ENCODE measurements around the gene S100A3. TPM values are rescaled to one million over a fixed set of nuclear protein-coding genes. Genes with fewer than 3 reads are reported as not detected.
A peak's percentile ranks its signal among the peaks of the same experiment; 100 is the strongest.

Gene S100A3
- total and polyA plus RNA-seq, 12 donors: 0.30 to 6.3 (median 2.5) TPM; not detected in 6

DNA sequence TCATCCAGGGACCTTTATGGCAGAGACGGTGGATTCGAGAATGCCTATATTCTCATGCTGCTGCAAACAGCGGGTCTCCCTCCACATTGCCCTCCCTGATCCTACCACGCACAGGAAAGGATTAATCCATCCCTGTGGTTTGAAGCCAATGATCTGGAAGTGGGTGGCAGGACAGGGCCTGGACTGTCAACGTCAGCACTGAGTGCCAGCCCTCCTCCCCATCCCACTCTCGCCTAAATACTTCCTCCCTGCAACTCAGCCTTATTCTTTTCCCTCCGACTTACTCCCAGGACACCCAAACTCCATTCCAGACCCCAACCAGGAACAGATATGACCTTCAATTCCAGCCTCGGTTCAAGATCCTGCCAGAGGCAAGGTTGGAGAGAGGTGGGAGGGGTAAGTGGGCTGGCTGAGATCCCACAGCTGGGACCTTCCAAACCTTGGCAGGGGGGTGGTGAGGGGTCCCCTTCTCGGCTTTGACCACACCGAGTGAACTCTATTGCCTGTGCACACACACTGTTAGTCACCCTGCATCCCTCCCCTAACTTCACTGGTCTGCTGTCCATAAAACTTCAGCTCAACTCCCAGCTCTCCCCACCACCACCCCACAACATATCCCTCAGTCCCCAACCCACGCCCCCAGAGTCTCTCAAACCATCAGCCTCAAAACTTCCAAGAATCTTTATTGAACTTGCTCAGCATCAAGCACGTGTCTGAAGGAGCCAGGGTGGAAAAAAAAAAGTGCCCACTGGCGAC lies 5.9 kb downstream of the S100A3 start:
- WGBS, 2 donors: 81 to 85% methylated on average over 13 of the region's 13 CpGs
- Histone ChIP-seq H3K4me3 (peak overlapping the region in 1 of 10 donors; percentile 54), H3K36me3 (peaks cover 0 to 12% (median 0%) of the 10 kb centered on the region in 9 donors), H3K4me1 (peaks cover 15 to 94% (median 27%) of the 10 kb centered on the region in 9 donors), H3K27me3 (no peaks in the 10 kb centered on the region), H3K27ac (peak overlapping the region in 3 of 10 donors; percentile 1 to 84 (median 22)), H3K9me3 (no peaks in the 10 kb centered on the region)
- intact Hi-C loops (cut with DNase I): no loop called here
- TF ChIP-seq, protein P1, sequence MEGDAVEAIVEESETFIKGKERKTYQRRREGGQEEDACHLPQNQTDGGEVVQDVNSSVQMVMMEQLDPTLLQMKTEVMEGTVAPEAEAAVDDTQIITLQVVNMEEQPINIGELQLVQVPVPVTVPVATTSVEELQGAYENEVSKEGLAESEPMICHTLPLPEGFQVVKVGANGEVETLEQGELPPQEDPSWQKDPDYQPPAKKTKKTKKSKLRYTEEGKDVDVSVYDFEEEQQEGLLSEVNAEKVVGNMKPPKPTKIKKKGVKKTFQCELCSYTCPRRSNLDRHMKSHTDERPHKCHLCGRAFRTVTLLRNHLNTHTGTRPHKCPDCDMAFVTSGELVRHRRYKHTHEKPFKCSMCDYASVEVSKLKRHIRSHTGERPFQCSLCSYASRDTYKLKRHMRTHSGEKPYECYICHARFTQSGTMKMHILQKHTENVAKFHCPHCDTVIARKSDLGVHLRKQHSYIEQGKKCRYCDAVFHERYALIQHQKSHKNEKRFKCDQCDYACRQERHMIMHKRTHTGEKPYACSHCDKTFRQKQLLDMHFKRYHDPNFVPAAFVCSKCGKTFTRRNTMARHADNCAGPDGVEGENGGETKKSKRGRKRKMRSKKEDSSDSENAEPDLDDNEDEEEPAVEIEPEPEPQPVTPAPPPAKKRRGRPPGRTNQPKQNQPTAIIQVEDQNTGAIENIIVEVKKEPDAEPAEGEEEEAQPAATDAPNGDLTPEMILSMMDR (IDR thresholded peaks at IDR 0.05): no peak
- ATAC-seq: no peak
- no peak for DNase-seq

DNA sequence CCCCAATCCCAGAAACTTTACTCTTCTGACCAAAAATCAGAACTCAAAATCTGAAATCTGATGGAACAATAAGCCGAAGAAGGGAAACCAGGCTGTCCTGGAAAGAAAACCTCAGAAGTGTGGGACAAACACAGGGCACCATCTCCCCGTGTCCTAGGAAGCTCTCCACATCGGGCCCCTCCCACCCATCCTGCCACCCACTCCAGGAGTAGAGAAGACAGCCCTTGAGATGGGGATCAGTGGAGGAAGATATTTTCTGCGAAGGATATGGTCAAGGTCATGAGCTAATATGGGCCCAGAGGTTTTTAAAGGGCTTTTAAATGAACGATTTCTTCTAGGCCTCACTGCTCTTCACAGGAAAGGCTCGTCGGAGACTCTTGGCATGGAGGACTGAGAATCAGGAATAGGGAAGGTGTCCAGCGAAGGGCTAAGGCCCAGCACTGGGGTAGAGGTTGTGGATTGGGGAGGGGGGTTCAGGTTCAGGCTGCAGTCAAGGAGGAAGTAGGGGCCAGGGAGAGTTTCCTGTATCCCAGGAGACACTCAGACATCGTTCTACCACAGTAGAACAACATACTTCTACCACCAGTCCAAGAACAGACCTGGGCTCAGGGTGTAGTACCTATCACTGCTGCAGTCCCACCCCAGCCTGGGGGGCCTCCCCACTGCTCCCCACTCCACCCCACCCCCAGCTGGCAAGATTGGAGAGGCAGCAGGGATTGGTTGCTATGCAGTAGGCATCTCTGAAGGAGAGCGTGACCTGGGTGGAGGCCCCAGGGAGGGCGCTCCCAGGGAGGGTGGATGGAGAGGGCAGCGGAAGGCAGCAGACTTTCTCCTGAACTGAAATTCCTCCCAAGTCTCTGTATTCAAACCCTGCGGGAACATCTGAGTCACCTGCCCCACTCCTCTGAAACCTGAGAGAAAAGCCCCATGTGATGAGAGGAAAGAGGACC lies 7.1 kb downstream of the S100A3 start:
- H3K27me3 ChIP-seq: no peaks in the 10 kb centered on the region
- TF ChIP-seq, protein P1 (IDR thresholded peaks at IDR 0.05): no peak
- ATAC-seq (no peak), DNase-seq (no peak)
- intact Hi-C loops (cut with DNase I): no loop called here
- no peaks in the 10 kb centered on the region for H3K9me3 ChIP-seq
- H3K4me3 ChIP-seq: no peak overlapping the region
- H3K36me3 ChIP-seq: peaks cover 0 to 12% (median 0%) of the 10 kb centered on the region in 9 donors
- WGBS, 2 donors: 75 to 79% methylated on average over 13 of the region's 13 CpGs
- H3K4me1 ChIP-seq: peaks cover 12 to 86% (median 23%) of the 10 kb centered on the region in 9 donors
- H3K27ac ChIP-seq: peak overlapping the region in 5 of 10 donors; percentile 9 to 84 (median 42)

DNA sequence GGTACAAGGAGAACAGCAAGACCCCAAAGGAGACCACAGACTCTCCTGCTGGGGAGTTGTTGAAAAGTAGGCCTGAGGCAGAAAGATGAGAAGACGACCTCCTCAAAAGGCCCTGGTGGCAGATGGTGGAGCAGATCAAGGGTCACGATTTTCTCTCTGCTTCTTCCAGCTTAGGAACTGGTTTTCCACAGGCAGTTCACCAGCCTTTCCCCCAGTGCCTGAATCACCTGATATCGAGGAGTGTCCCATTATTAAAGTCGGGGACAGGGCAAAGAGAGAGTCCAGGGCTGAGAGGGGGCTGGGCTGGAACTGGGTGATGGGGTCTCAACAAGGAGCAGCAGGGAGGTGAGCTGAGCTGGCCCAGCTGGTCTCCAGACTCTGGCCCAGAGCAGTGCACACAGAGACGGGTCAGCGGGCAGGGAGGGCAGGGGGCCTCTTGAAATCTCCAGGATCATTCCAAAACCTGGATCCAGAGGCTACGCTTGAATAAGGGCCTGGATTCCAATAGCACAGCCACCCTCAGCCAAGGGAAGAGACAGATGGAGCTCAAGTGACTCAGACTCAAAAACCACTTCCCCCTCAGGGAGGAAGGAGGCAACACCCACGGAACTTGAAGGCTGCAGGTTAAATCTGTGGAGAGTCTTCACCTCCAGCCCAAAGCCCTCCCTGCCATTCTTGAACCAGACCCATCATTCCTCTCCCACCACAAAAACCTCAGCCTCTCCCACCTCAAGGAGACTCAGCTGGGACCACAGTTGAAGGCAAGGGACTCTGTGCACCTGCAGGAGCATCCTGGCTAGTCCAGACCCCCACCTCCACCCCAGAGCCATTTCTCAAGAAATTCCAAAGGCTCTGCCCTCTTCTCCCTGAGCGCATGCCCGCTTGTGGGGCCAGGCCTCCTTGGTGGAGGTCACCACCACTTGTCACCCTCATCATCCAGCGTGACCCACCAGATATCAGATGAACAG lies 8.4 kb downstream of the S100A3 start, which contains the start of gene S100A5:
Gene S100A5 (minus strand): TSS at position 541 of the 968 bp plus-strand sequence. CDS start 743 bp downstream, outside the sequence.
- no peak for ATAC-seq
- H3K4me1 ChIP-seq: peaks cover 7 to 83% (median 24%) of the 10 kb centered on the region in 9 donors
- peak within 1 kb of the TSS in 6 of 10 donors; percentile 9 to 84 (median 32) for H3K27ac ChIP-seq
- peaks cover 0 to 12% (median 0%) of the 10 kb centered on the region in 9 donors for H3K36me3 ChIP-seq
- H3K9me3 ChIP-seq: no peaks in the 10 kb centered on the region
- no peak for DNase-seq
- intact Hi-C loops (cut with DNase I): no loop called here
- WGBS, 2 donors: 83 to 90% methylated on average over 11 of the region's 11 CpGs
- H3K27me3 ChIP-seq: no peaks in the 10 kb centered on the region
- TF ChIP-seq, protein P1 (IDR thresholded peaks at IDR 0.05): no peak
- H3K4me3 ChIP-seq: no peak within 1 kb of the TSS

Measured in heart right ventricle (tissue), 16 donors.